SU-DHL-6 (cell line): ENCODE results near the gene EVX2.

Experiments used
- H2AFZ ChIP-seq: fragments of 200-600 bp; sonication (generic); 2 replicates; pipeline ENCODE4 v1.6.1; 2014; ENCODE audit warnings: low read depth, mild to moderate bottlenecking, moderate library complexity, mixed read lengths, antibody characterized with exemption, low read length; ENCODE audit not compliant: severe bottlenecking
- H3F3A ChIP-seq: fragments of 200-600 bp; shearing (Covaris generic); 2 replicates; pipeline ENCODE4 v1.6.0; 2016; ENCODE audit warnings: antibody characterized with exemption, mild to moderate bottlenecking; ENCODE audit not compliant: insufficient read depth
- H3K27ac ChIP-seq: fragments of 200-600 bp; sonication (generic); 2 replicates; pipeline ENCODE4 v1.5.1; 2016; ENCODE audit warnings: low read depth, mild to moderate bottlenecking, low read length, moderate library complexity, mixed read lengths
- H3K27me3 ChIP-seq: fragments of 200-600 bp; sonication (generic), shearing (Covaris generic); 2 replicates; pipeline ENCODE4 v1.6.0; 2014; ENCODE audit warnings: mild to moderate bottlenecking, low read length
- H3K36me3 ChIP-seq: fragments of 200-600 bp; sonication (generic); 2 replicates; pipeline ENCODE4 v1.6.1; 2014; ENCODE audit warnings: mild to moderate bottlenecking, low read length, mixed read lengths
- H3K4me2 ChIP-seq: fragments of 300-600, 200-600 bp; shearing (Covaris generic), sonication (generic); 2 replicates; pipeline ENCODE4 v1.6.0; 2014; ENCODE audit warnings: low read length, low read depth, mild to moderate bottlenecking; ENCODE audit not compliant: poor library complexity, severe bottlenecking
- H3K4me3 ChIP-seq: fragments of 200-600 bp; sonication (generic); 2 replicates; pipeline ENCODE4 v1.5.1; 2014; ENCODE audit warnings: antibody characterized with exemption, low read length, mild to moderate bottlenecking, mixed read lengths; ENCODE audit not compliant: insufficient read depth, poor library complexity, severe bottlenecking
- H3K79me2 ChIP-seq: fragments of 200-600 bp; sonication (generic); 2 replicates; pipeline ENCODE4 v1.6.1; 2014; ENCODE audit warnings: mild to moderate bottlenecking, low read length, moderate library complexity; ENCODE audit not compliant: insufficient read depth
- H3K9ac ChIP-seq: fragments of 200-600 bp; sonication (generic); 2 replicates; pipeline ENCODE4 v1.7.0; 2014; ENCODE audit warnings: mild to moderate bottlenecking, low read length
- H3K9me2 ChIP-seq: fragments of 200-600 bp; sonication (generic); replicated peaks from 2 replicates; pipeline ENCODE4 v1.6.1; 2014; ENCODE audit warnings: low read length; ENCODE audit not compliant: insufficient read depth
- H3K9me3 ChIP-seq: fragments of 200-600 bp; sonication (generic); 2 replicates; pipeline ENCODE4 v1.6.1; 2014; ENCODE audit warnings: low read length, mixed read lengths; ENCODE audit not compliant: insufficient read depth
- H4K20me1 ChIP-seq: fragments of 200-600 bp; sonication (generic); 2 replicates; pipeline ENCODE4 v1.6.1; 2014; ENCODE audit warnings: low read depth, mild to moderate bottlenecking, antibody characterized with exemption, low read length, moderate library complexity, mixed read lengths
- EZH2phosphoT487 ChIP-seq: fragments of 200-600 bp; sonication (generic), shearing (Covaris generic); conservative IDR thresholded peaks from 2 replicates; pipeline ENCODE4 v1.6.1; 2018; ENCODE audit warnings: mild to moderate bottlenecking, antibody characterized with exemption, low read length, moderate library complexity, mixed read lengths
- TF ChIP-seq, protein P1 (sequence below): fragments of 200-600 bp; sonication (generic); IDR thresholded peaks from one replicate; pipeline ENCODE4 v1.5.1; 2017; ENCODE audit warnings: antibody characterized with exemption, mild to moderate bottlenecking, low read length, moderate library complexity; ENCODE audit not compliant: insufficient read depth, poor library complexity, severe bottlenecking

Gene EVX2

GRCh38 chr2:176084611-176085119 is 903 bp upstream of the EVX2 start:
- Histone ChIP-seq H2AFZ (no peak overlapping the region), H3K9me3 (no peaks in the 10 kb centered on the region), H3K36me3 (no peaks in the 10 kb centered on the region), H3K4me3 (no peak overlapping the region), H3K27ac (no peak overlapping the region), H4K20me1 (no peaks in the 10 kb centered on the region), H3K9me2 (no peaks in the 10 kb centered on the region), H3K79me2 (no peaks in the 10 kb centered on the region), H3K9ac (no peak overlapping the region), H3F3A (no peaks in the 10 kb centered on the region), H3K4me2 (no peak overlapping the region), H3K27me3 (no peaks in the 10 kb centered on the region)
- TF ChIP-seq EZH2phosphoT487: no peak
- TF ChIP-seq, protein P1, sequence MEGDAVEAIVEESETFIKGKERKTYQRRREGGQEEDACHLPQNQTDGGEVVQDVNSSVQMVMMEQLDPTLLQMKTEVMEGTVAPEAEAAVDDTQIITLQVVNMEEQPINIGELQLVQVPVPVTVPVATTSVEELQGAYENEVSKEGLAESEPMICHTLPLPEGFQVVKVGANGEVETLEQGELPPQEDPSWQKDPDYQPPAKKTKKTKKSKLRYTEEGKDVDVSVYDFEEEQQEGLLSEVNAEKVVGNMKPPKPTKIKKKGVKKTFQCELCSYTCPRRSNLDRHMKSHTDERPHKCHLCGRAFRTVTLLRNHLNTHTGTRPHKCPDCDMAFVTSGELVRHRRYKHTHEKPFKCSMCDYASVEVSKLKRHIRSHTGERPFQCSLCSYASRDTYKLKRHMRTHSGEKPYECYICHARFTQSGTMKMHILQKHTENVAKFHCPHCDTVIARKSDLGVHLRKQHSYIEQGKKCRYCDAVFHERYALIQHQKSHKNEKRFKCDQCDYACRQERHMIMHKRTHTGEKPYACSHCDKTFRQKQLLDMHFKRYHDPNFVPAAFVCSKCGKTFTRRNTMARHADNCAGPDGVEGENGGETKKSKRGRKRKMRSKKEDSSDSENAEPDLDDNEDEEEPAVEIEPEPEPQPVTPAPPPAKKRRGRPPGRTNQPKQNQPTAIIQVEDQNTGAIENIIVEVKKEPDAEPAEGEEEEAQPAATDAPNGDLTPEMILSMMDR: no peak

DNA sequence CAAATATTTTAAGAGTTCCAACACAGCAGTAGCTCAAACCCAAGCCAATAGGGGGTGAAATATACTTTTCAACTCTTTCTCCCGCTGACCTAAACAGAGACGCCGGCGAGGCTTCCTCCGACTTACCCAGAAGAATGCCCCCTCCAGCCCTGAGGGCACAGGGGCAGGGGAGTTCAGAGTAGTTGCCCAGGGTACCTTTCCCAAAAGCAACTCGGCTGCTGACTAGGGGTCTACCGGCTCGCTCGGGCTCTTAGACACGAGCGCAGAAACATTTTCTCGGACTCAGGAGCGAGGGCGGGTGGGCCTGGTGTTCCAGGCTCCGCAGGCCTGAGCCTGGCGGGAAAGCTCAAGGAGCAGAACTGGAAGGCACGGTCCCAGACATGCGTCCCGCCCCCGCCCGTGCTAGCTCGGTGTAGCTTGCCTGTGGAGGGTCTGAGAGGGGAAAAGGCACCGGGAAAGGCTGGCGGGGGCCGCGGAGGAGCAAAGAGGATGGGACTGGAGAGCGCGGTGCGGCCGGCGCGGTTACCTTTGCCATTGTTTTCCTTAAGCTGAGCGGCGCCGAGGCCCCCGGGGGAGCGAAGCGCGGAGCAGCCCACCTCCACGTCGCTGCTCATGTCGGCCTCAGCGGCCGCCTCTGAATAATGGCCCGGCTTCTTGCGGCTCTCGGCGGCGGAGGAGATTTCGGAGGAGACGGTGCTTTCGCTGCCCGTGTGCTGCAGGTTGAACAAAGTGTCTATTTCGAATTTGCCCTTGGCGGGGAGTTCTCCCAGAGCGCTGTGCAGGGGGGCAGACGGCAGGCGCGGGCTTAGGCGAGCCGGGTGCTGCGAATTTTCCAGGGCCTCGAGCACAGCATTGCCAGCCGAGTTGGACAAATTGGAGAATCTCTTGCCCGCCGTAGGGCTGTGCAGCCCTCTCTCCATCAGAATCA is 674 bp downstream of the EVX2 start:
- H3K27me3 ChIP-seq: no peaks in the 10 kb centered on the region
- no peak overlapping the region for H3K9ac ChIP-seq
- H3K4me3 ChIP-seq: no peak overlapping the region
- no peaks in the 10 kb centered on the region for H4K20me1 ChIP-seq
- no peaks in the 10 kb centered on the region for H3K9me3 ChIP-seq
- H3K79me2 ChIP-seq: no peaks in the 10 kb centered on the region
- no peak overlapping the region for H3K4me2 ChIP-seq
- no peak overlapping the region for H3K27ac ChIP-seq
- H3F3A ChIP-seq: no peaks in the 10 kb centered on the region
- no peaks in the 10 kb centered on the region for H3K36me3 ChIP-seq
- no peak overlapping the region for H2AFZ ChIP-seq
- no peak for TF ChIP-seq EZH2phosphoT487
- TF ChIP-seq, protein P1: no peak
- H3K9me2 ChIP-seq: no peaks in the 10 kb centered on the region

- Histone ChIP-seq H3K27ac (no peak overlapping the region), H4K20me1 (no peaks in the 10 kb centered on the region), H3K4me2 (no peak overlapping the region), H3K9me2 (no peaks in the 10 kb centered on the region), H2AFZ (no peak overlapping the region), H3F3A (no peaks in the 10 kb centered on the region), H3K9ac (no peak overlapping the region), H3K36me3 (no peaks in the 10 kb centered on the region), H3K27me3 (no peaks in the 10 kb centered on the region), H3K9me3 (no peaks in the 10 kb centered on the region), H3K79me2 (no peaks in the 10 kb centered on the region), H3K4me3 (no peak overlapping the region)
- TF ChIP-seq EZH2phosphoT487: no peak
- TF ChIP-seq, protein P1: no peak
Observed at GRCh38 chr2:176082525-176082823, 1.3 kb downstream of the EVX2 start.
